Activated effector memory CD4-positive, alpha-beta T cell treated with anti-CD3 and anti-CD28 coated beads, Interleukin-2, amount 50 U/mL, for 16 hours (primary cell): ENCODE data around the gene ABCB11.
"Not testable (repeated sequence)": the region's sequence is repeated elsewhere in the genome, so short reads cannot be mapped to it uniquely, and the experiment has no call there.

Source experiments
- DNase-seq: peaks from one replicate; pipeline ENCODE4 v3.0.0-alpha.2; 2020

The ABCB11 gene

GRCh38 chr2:168968342-168968741 lies 62.8 kb downstream of the ABCB11 start:
- DNase-seq = no peak

- DNase-seq = no peak
Observed at GRCh38 chr2:168964251-168964807, 66.8 kb downstream of the ABCB11 start.

- no peak for DNase-seq
Observed at GRCh38 chr2:168962636-168963035, 68.5 kb downstream of the ABCB11 start.

GRCh38 chr2:168961450-168962229 lies 69.5 kb downstream of the ABCB11 start:
- DNase-seq = no peak

GRCh38 chr2:168956392-168956791 lies 74.7 kb downstream of the ABCB11 start:
- DNase-seq = no peak

GRCh38 chr2:168955321-168955720 lies 75.8 kb downstream of the ABCB11 start:
- no peak for DNase-seq

GRCh38 chr2:168954256-168954655 lies 76.9 kb downstream of the ABCB11 start:
- no peak for DNase-seq

- no peak for DNase-seq
Observed at GRCh38 chr2:168952424-168952823, 78.7 kb downstream of the ABCB11 start.

- no peak for DNase-seq
Observed at GRCh38 chr2:168951871-168952270, 79.3 kb downstream of the ABCB11 start.

GRCh38 chr2:168949324-168949723 lies 81.8 kb downstream of the ABCB11 start:
- no peak for DNase-seq

GRCh38 chr2:168948621-168949212 lies 82.4 kb downstream of the ABCB11 start:
- DNase-seq = no peak

GRCh38 chr2:168945508-168945907 lies 85.6 kb downstream of the ABCB11 start:
- no peak for DNase-seq

GRCh38 chr2:168944065-168944464 lies 87.1 kb downstream of the ABCB11 start:
- no peak for DNase-seq

- DNase-seq = no peak
Observed at GRCh38 chr2:168941297-168941696, 89.8 kb downstream of the ABCB11 start.

GRCh38 chr2:168939918-168940317 lies 91.2 kb downstream of the ABCB11 start:
- no peak for DNase-seq

- DNase-seq = no peak
Observed at GRCh38 chr2:168939061-168939460, 92.1 kb downstream of the ABCB11 start.

GRCh38 chr2:168935810-168936581 lies 95.1 kb downstream of the ABCB11 start:
- DNase-seq = no peak

GRCh38 chr2:168934826-168935225 lies 96.3 kb downstream of the ABCB11 start:
- no peak for DNase-seq

- not testable (repeated sequence) for DNase-seq
Observed at GRCh38 chr2:168932174-168932573, 99.0 kb downstream of the ABCB11 start.

- DNase-seq = no peak
Observed at GRCh38 chr2:168930242-168930641, 100.9 kb downstream of the ABCB11 start.

GRCh38 chr2:168929031-168929430 lies 102.1 kb downstream of the ABCB11 start:
- no peak for DNase-seq

- DNase-seq = no peak
Observed at GRCh38 chr2:168928113-168928831, 102.9 kb downstream of the ABCB11 start.
